GM12892 (cell line): ENCODE data around the gene RAC3.

Source experiments
- POLR2A ChIP-seq: IDR thresholded peaks from 2 replicates; pipeline ENCODE4 v1.6.1; 2011; ENCODE audit warnings: low read depth, low read length, control low read depth
- POLR2AphosphoS5 ChIP-seq: IDR thresholded peaks from 2 replicates; pipeline ENCODE4 v1.6.1; 2011; ENCODE audit warnings: low read depth, low read length, control low read depth
- TAF1 ChIP-seq: IDR thresholded peaks from 2 replicates; pipeline ENCODE4 v1.6.1; 2011; ENCODE audit warnings: low read depth, mild to moderate bottlenecking, control low read depth, low read length, borderline replicate concordance

- TF ChIP-seq POLR2A (no peak), POLR2AphosphoS5 (no peak), TAF1 (no peak)
These were observed 1.4 kb upstream of the RAC3 start for GRCh38 chr17:82029990-82030469.
